ENCODE measurements around the gene FIG4.
"Not testable (repeated sequence)": the region's sequence is repeated elsewhere in the genome, so short reads cannot be mapped to it uniquely, and the experiment has no call there.

FIG4 gene

DNA sequence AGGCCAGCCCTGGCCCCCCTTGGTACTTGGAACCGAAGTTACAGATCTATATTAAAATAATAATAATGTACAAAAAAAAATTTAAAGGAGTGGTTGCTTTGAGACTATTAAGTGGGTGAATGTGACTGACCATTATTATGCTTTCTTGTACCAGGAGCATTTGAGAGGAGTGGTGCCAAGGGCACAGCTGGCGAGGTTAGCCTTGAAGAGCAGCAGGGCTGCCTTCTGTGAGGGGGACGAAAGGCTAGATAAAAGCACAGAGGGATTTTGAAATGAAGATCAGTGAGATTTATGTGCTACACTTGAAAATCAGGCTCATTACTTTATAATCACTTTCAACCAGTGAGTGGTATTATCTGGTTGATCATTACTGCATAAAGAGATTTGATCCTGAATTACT lies 48.6 kb downstream of the FIG4 start:
- in situ Hi-C loops (cut with MboI; ENCODE audit: low pct_unique_long_range_greater_than_20kb, low sequenced_read_pairs) = no loop called here
- no peak for DNase-seq

DNA sequence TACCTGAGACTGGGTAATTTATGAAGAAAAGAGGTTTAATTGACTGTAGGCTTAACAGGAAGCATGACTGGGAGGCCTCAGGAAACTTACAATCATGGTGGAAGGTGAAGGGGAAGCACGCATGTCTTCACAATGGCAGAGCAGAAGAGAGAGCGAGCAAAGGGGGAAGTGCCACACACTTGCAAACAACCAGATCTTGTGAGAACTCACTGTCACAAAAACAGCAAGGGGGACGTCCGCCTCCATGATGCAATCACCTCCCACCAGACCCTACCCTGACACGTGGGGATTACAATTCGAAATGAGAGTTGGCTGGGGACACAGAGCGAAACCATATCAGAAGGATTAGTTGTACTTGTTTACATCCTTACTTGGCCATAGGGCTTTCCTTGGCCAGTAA lies 49.7 kb downstream of the FIG4 start:
- in situ Hi-C loops (cut with MboI; ENCODE audit: low pct_unique_long_range_greater_than_20kb, low sequenced_read_pairs) = no loop called here
- no peak for DNase-seq

DNA sequence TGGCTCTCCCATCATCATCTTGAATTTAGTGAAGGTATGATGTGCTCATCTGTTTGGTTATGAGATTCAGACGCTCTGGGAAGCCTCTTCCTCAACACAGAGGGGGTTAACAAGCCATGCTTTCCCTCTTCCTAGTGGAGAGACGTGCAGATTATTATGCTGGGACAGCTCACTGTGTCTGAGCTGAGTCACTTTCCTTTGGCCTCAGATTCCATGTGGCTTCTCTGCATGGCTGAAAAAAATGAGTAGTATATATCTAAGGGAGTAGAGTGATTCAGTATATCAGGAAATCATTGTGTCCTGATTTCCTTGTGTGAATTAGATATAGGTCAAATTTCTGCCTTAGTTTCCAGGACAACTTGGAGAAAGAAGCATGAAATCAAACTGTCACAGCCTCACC lies 52.6 kb downstream of the FIG4 start:
- no peak for DNase-seq

DNA sequence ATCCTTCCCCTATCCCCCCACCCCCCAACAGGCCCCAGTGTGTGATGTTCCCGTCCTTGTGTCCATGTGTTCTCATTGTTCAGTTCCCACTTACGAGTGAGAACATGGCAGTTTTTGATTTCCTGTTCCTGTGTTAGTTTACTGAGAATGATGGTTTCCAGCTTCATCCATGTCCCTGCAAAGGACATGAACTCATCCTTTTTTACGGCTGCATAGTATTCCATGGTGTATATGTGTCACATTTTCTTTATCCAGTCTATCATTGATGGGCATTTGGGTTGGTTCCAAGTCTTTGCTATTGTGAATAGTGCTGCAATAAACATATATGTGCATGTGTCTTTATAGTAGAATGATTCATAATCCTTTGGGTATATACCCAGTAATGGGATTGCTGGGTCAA lies 53.7 kb downstream of the FIG4 start:
- in situ Hi-C loops (cut with MboI; ENCODE audit: low pct_unique_long_range_greater_than_20kb, low sequenced_read_pairs); DNase-seq: not testable (repeated sequence)

More for the DNA sequence above, 52.6 kb downstream of the FIG4 start:
- in situ Hi-C loops (cut with MboI; ENCODE audit: low pct_unique_long_range_greater_than_20kb, low sequenced_read_pairs) = no loop called here

DNA sequence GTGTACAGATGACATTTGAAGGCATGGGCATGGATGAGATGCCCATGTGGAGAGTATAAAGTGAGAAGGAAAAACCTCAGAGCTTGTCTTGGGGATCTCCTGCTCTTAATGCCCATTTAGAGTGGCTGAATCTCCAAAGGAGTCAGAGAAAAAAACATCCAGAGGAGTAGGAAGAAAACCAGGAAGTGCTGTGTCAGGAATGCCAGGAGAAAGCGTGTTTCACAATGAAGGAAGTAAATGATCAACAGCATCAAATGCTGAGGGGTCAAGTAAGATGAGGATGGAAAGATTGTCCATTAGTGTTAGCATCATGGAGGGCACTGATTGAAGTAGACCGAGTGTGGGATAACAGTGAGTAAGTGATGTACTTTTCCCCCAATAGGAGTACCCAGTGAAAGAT lies 56.1 kb downstream of the FIG4 start:
- in situ Hi-C loops (cut with MboI; ENCODE audit: low pct_unique_long_range_greater_than_20kb, low sequenced_read_pairs) = no loop called here
- DNase-seq = no peak

DNA sequence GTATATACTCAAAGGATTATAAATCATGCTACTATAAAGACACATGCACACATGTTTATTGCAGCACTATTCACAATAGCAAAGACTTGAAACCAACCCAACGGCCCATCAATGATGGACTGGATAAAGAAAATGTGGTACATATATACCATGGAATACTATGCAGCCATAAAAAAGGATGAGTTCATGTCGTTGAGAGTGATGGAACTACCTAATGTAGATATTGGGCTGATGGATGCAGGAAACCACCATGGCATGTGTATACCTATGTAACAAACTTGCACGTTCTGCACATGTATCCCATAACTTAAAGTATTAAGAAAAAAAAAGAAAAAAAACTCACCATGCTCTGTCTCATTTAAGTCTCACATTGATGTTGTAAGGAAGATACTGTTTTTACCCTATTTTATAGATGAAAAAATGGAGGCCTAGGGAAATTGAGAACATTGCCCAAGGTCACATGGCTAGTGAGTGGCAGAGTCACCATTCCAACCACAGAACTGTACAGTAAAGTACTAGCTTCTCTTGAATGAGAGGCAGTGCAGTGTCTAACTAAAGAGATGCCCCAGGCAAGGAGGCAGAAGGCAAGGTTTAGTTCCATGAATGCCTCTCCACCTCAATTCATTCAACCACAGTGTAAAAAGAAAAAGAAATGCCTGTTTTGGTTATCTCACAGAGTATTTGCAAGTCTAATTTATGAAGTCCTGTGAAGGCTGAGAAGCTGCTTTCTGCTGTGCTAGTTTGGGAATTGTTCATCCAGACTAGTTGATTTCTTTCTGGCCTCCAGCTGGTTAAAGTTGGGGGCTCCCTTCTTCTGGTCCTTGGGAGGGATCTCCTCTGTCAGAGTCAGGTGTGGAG lies 68.2 kb downstream of the FIG4 start:
- in situ Hi-C loops (cut with MboI; ENCODE audit: low pct_unique_long_range_greater_than_20kb, low sequenced_read_pairs) = no loop called here
- DNase-seq = no peak

DNA sequence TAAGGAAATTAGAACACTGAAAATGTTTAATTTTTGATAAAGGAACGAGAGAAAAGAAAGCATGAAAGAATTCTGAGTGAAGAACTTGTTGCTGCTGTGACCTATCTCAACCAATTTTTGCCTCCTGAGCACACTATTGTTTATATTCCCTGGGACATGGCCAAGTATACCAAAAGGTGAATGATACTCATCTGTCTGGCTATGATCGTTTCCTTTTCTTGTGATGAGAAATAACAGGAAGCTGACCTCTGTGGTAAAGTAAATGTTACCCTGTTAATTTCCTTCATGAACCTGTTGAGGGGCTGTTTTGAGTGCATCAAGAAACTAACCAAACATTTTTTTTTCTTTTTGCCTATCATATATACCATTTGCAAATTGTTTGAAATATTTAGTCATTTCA lies 69.1 kb downstream of the FIG4 start:
- in situ Hi-C loops (cut with MboI; ENCODE audit: low pct_unique_long_range_greater_than_20kb, low sequenced_read_pairs) = no loop called here
- DNase-seq = peak; percentile 18

DNA sequence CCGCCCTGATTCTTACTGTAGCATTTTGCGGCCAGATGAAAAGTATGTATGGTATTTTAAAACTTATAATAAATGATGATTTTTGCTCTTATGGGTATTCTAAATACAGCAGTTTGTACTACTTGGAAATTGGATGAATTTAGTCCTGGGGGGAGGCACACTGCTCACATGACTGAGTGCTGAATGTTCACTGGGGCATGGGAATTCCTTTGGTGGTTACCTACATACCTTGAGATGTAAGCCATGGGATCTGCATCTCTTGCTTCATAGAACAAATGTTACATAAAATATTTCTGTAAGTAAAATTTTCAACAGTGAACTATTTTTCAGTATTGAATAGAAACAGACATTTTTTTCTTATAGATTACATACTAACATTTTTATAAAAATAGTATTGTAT lies 71.1 kb downstream of the FIG4 start:
- in situ Hi-C loops (cut with MboI; ENCODE audit: low pct_unique_long_range_greater_than_20kb, low sequenced_read_pairs) = no loop called here
- no peak for DNase-seq

DNA sequence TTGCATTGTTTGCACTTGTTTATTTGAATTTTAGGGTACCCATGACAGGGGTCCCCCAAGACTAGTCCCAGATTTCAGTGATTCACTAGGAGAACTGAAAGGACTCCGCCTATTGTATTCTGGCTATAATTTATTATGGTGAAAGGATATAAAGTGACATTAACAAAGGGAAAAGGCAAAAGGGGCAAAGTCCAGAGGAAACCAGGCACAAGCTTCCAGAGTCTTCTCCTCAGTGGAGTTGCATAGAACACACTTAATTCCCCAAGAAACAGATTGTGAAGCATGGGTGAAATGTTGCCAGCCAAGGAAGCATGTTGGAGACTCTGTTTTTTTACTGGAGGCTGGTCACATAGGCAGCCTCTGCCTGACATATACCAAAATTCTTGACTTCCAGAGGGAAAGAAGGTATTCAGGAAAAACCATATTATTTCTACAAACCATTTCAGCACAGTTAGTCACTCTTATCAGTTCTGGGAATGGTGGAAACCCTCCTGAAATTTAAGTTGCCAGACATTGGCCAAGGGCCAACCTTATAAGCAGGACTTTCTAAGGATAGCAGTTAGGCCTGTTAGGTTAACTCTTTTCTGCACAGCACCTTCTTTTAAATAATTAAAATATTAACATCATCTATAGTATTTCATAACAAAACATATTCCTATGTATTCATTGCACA lies 71.8 kb downstream of the FIG4 start:
- in situ Hi-C loops (cut with MboI; ENCODE audit: low pct_unique_long_range_greater_than_20kb, low sequenced_read_pairs) = no loop called here

DNA sequence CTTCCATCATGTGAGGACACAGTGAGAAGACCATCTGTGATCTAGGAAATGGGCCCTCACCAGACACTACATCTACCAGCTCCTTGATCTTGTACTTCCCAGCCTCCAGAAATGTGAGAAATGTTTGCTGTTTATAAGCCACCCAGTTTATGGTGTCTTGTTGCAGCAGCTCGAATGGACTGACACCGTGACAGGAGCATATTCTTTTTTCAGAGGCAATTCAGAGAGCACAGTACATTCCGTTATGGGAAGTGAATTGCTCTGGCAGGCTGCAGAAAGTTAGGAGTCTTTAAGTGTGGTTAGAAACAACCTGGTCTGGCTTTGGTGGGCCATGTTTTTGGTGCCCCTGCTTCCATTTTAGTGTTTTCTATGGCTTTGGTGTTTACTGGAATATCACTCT lies 75.1 kb downstream of the FIG4 start:
- no peak for DNase-seq
- in situ Hi-C loops (cut with MboI; ENCODE audit: low pct_unique_long_range_greater_than_20kb, low sequenced_read_pairs) = no loop called here

More for the DNA sequence above, 71.8 kb downstream of the FIG4 start:
- DNase-seq = no peak

DNA sequence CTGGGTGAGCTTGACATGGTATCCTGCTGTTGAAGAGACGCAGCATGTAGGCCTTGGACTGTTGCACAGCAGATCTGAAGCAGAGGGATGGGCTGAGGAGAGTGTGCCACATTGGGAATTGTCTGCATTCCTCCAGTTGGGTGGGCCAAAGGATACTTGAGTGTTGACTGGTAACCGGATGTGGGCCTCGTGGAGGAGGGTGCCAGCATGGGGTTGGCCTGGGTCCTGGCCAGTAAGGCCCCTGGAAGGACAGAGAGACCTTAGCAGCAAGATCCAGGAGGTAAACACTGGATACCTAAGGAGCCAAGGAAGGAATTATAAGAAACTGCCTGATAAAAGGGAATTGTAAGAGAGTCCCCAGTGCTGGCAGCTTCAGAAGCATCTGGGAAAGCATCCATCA lies 76.9 kb downstream of the FIG4 start:
- DNase-seq = no peak
- in situ Hi-C loops (cut with MboI; ENCODE audit: low pct_unique_long_range_greater_than_20kb, low sequenced_read_pairs) = no loop called here

DNA sequence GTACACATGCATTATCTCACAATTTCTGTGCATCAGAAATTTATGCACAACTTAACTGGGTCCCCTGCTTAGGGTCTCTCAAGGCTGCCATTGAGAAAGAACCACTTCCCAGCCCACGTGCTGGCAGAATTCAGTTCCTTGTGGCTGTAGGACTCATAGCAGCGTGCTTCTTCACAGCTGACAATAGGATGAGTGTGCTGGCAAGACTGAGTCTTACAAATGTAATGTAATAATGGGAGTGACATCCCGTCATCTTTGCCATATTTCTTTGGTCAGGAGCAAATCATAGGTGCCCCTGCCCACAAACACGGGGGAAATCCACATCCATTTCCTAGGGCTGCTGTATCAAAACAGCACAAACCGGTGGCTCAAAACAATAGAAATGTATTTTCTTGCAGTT lies 77.4 kb downstream of the FIG4 start:
- DNase-seq = no peak
- in situ Hi-C loops (cut with MboI; ENCODE audit: low pct_unique_long_range_greater_than_20kb, low sequenced_read_pairs) = no loop called here

DNA sequence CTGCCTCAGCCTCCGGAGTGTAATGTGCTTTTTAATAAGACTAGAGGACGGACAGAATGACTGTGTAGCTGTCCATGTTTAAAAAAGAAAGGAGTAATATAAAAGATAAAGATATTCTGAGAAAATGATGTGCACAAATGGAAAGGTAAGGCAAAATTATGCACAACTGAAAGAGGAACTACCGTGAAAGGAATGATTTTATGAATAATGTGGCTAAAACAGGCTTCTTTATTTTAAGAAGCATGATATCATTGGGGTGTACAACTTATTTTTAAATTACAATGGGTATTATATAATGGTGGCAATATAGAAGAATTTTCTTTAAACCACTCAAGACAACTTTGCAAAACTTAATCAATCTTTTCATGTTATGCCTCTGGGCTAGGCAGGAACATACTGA lies 78.1 kb downstream of the FIG4 start:
- in situ Hi-C loops (cut with MboI; ENCODE audit: low pct_unique_long_range_greater_than_20kb, low sequenced_read_pairs) = no loop called here
- DNase-seq = no peak

DNA sequence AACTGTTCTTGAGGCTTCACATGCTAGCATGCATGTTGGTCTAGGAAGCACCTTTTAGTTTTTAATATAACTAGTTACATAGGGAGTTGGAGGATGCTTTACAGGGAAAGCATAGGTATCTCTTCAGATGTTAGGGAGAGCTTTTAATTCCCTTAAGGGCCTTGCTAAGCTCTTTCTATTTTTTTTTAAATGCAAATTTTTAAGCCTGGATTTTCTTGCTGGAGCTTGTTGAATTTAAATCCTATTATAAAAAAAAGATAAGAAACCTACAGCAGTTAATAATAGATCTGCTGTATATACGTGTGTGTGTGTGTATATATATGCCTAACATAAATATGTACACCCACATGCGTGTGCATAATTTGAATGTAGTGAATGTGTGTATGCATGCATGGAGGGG lies 79.0 kb downstream of the FIG4 start:
- in situ Hi-C loops (cut with MboI; ENCODE audit: low pct_unique_long_range_greater_than_20kb, low sequenced_read_pairs) = no loop called here
- no peak for DNase-seq

DNA sequence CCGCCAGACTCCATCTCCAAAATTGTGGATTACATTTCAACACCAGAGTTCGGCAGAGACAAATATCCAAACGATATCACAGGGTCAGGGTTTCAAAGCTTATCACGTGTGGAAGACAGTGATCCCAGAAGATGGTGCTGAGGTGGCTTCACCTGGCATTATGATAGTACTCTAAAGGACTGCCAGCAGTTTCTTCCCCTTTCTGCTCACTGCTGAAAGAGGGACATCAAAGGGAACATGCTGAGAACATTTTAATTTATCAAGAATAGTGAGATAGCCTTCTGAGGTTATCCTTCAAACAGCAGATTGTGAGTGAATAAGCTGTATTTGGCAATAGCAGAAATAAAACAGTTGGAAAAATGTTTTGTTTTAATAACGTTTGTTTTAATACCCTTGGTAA lies 79.7 kb downstream of the FIG4 start:
- in situ Hi-C loops (cut with MboI; ENCODE audit: low pct_unique_long_range_greater_than_20kb, low sequenced_read_pairs) = no loop called here
- DNase-seq = no peak

DNA sequence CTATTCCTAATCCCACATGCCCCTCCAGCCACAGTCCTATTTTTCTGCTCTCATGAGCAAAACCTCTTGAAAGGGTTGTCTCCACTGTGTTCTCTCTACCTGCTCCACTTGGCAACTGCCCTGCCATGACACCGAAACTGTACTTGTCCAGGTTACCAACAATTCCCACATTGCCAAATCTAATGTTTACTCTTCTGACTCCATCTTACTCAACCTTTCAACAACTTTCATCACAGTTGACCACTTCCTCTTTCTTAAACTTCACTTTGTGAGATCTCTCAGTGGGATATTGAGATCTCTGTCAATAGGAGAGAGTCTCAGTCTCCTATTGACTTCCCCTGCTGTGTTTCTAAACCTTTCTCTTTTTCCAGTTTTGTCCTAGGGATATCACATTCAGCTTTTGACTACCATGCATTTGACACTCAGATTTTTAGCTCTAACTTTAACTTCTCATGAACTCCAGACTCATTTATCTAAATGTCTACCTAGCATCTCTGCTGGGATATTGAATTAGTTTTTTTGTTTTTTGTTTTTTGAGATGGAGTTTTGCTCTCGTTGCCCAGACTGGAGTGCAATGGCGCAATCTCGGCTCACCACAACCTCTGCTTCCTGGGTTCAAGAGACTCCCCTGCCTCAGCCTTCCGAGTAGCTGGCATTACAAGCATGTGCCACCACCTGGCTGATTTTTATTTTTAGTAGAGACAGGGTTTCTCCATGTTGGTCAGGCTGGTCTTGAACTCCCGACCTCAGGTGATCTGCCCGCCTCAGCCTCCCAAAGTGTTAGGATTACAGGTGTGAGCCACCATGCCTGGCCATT lies 81.1 kb downstream of the FIG4 start:
- DNase-seq = peak; percentile 84
- in situ Hi-C loops (cut with MboI; ENCODE audit: low pct_unique_long_range_greater_than_20kb, low sequenced_read_pairs) = not testable (repeated sequence)

DNA sequence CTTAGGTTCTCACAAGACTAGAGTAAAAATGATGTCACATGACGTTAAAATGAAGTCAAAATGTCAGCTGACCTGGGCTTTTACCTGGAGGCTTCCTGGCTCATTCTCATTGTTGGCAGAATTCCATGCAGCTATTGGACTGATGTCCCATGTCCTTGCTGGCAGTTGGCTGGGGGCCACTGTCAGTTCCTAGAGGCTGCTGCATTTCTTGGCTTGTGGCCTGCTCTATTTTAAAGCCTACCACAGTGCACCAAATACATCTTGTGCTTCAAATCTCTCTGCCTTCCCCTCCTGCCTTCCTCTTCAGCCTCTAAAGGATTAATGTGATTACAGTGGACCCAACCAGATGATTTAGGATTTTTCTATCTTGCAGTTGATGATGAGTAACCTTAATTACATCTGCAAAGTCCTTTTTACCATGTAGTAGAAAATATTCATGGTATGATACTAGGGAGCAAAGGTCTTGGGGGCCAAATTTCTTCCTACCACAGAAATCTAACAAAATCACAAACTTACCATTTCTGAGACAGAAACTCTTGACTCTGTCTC lies 81.9 kb downstream of the FIG4 start:
- no peak for DNase-seq

DNA sequence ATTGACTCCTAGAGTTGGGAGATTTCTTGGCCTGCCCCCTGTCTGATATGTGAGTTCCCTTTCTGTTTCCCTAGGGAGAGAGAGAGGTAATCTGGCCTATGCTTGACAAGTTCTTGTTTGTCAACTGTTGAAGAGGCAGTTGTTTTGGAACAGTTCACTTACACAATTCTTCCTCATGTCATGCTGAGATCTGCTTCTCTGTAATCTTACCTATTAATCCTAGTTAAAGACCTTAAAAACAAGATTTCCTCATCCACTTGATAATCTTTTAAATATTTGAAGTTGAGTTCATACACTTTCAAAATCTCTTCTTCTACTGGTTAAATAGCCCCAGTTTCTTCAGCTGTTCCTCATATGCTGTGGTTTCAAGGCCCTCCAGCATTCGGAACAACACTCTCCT lies 89.9 kb downstream of the FIG4 start:
- DNase-seq = no peak
- in situ Hi-C loops (cut with MboI; ENCODE audit: low pct_unique_long_range_greater_than_20kb, low sequenced_read_pairs) = no loop called here

More for the DNA sequence above, 81.9 kb downstream of the FIG4 start:
- in situ Hi-C loops (cut with MboI; ENCODE audit: low pct_unique_long_range_greater_than_20kb, low sequenced_read_pairs) = no loop called here

DNA sequence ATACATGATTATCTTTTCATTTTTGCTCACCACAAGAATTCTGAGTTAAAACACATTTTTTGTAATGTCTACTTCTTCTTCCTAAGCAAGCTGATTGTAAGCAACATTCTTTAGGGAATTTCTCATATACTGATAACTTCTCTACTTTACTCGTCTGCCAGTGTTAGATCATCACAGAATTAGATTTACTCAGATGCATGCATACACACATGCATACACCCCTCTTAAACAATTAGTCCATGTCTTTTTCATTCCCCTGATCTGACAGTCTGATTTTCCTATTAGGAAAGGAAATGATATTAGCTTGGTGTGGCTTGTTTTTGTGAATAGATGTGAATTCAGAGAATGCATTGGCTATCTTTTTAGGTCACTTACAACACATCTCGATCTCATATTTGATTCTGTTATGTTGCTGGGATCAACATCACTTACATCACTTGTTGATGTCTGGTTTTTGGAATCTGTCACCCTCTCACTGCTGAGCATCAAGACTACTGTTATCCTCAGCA lies 91.4 kb downstream of the FIG4 start:
- in situ Hi-C loops (cut with MboI; ENCODE audit: low pct_unique_long_range_greater_than_20kb, low sequenced_read_pairs) = no loop called here
- DNase-seq = no peak
